Natural killer cell (primary cell): ENCODE data around the gene POLR1D. TPM values are rescaled to one million over a fixed set of nuclear protein-coding genes. Genes with fewer than 3 reads are reported as not detected.

ENCODE experiments used
- ATAC-seq, 3 donors: fragments of 150-1000 bp in 2 of 3; fragments of 200-7000 bp in 1 of 3; cut with Tn5 transposase; 1 replicate in 1 of 3; 2 replicates in 2 of 3; pipeline ENCODE4 v1.10.0; 2021; ENCODE audit warnings: mild to moderate bottlenecking in 2 of 3, moderate library complexity in 2 of 3
- DNase-seq, 2 donors: peaks; one replicate each; pipeline versions ENCODE4 v3.0.0 to v3.0.0-alpha.2; 2013 to 2021; ENCODE audit warnings: mixed read lengths in 1 of 2
- H3K27ac ChIP-seq: one replicate; pipeline ENCODE4 v1.5.1; 2013; ENCODE audit warnings: mild to moderate bottlenecking, low read length
- H3K27me3 ChIP-seq: one replicate; pipeline ENCODE4 v1.6.1; 2013; ENCODE audit warnings: low read length; ENCODE audit not compliant: control insufficient read depth, insufficient read depth
- H3K36me3 ChIP-seq: one replicate; pipeline ENCODE4 v1.6.1; 2013; ENCODE audit warnings: low read length; ENCODE audit not compliant: control insufficient read depth, insufficient read depth
- H3K4me1 ChIP-seq: one replicate; pipeline ENCODE4 v1.6.1; 2013; ENCODE audit warnings: low read length; ENCODE audit not compliant: control insufficient read depth, insufficient read depth
- H3K4me3 ChIP-seq: one replicate; pipeline ENCODE4 v1.5.1; 2013; ENCODE audit warnings: low read length
- H3K9me3 ChIP-seq: one replicate; pipeline ENCODE4 v1.6.1; 2013; ENCODE audit warnings: low read length; ENCODE audit not compliant: control insufficient read depth, insufficient read depth
- H3K27ac Mint-ChIP-seq, 2 donors: one replicate each; pipeline ENCODE4 v1.8.0; 2022; ENCODE audit warnings: mild to moderate bottlenecking in 2 of 2, mixed read lengths in 2 of 2, moderate library complexity in 1 of 2
- H3K27me3 Mint-ChIP-seq, 2 donors: one replicate each; pipeline ENCODE4 v1.8.0; 2022; ENCODE audit warnings: low read depth in 2 of 2, mixed read lengths in 2 of 2
- H3K36me3 Mint-ChIP-seq: one replicate; pipeline ENCODE4 v1.8.0; 2022; ENCODE audit warnings: mixed read lengths
- H3K4me1 Mint-ChIP-seq, 2 donors: one replicate each; pipeline ENCODE4 v1.8.0; 2022; ENCODE audit warnings: mixed read lengths in 2 of 2
- H3K4me3 Mint-ChIP-seq: one replicate; pipeline ENCODE4 v1.8.0; 2022; ENCODE audit warnings: mild to moderate bottlenecking, moderate library complexity, mixed read lengths
- H3K9me3 Mint-ChIP-seq, 2 donors: one replicate each; pipeline ENCODE4 v1.8.0; 2022; ENCODE audit warnings: mixed read lengths in 2 of 2
- CTCF ChIP-seq: fragments of 200-600 bp; IDR thresholded peaks from one replicate; pipeline ENCODE4 v1.8.0; 2022; ENCODE audit warnings: antibody characterized with exemption
- WGBS: methylation state at CpG from one replicate; pipeline ENCODE4 v1.1.7; 2013; ENCODE audit warnings: missing lambda C conversion rate; ENCODE audit not compliant: insufficient coverage; 5-methylcytosine and 5-hydroxymethylcytosine counted together
- intact Hi-C: fragments of 100-400 bp; cut with micrococcal nuclease; formaldehyde crosslinking; loops from one replicate; pipeline ENCODE4 v1.14.2; 2022
- total RNA-seq, 4 donors: library from RNA; stranded (reverse); fragments of 120-200 nt in 1 of 4; gene quantifications; one replicate each; pipeline versions ENCODE4 v1.2.3 to v1.2.4, GENCODE V29; 2013 to 2022

POLR1D gene
- total RNA-seq, 3 donors from 2014 or later (not counting 1 experiment from before 2014, with no cell fraction given) = 109 to 132 (median 116) TPM

GRCh38 chr13:27619093-27619727 lies 2.5 kb upstream of the POLR1D start:
- Histone ChIP-seq H3K9me3 (no peaks in the 10 kb centered on the region), H3K36me3 (peaks cover 9% of the 10 kb centered on the region), H3K27ac (no peak overlapping the region), H3K27me3 (no peaks in the 10 kb centered on the region), H3K4me1 (peaks cover 27% of the 10 kb centered on the region), H3K4me3 (peak overlapping the region; percentile 96)
- WGBS = 47% methylated on average over 9 of the region's 10 CpGs
- H3K4me1 Mint-ChIP-seq = peaks cover 38 to 64% of the 10 kb centered on the region in 2 donors
- H3K27ac Mint-ChIP-seq = peak overlapping the region; percentile 80 to 92
- intact Hi-C loops = no loop called here
- ATAC-seq = no peak
- no peaks in the 10 kb centered on the region for H3K27me3 Mint-ChIP-seq
- H3K4me3 Mint-ChIP-seq = peak overlapping the region; percentile 91
- H3K9me3 Mint-ChIP-seq = no peaks in the 10 kb centered on the region
- no peak for TF ChIP-seq CTCF
- H3K36me3 Mint-ChIP-seq = no peaks in the 10 kb centered on the region
- DNase-seq = no peak

GRCh38 chr13:27619728-27620376 lies 1.8 kb upstream of the POLR1D start:
- peaks cover 39 to 65% of the 10 kb centered on the region in 2 donors for H3K4me1 Mint-ChIP-seq

GRCh38 chr13:27620377-27621115 lies 1.1 kb upstream of the POLR1D start, which contains the start of gene LNX2:
TSS of gene LNX2 (minus strand) at chr13:27620529. CDS start at chr13:27581703, 38,826 bp downstream.
- peaks cover 46 to 69% of the 10 kb centered on the region in 2 donors for H3K4me1 Mint-ChIP-seq
- no peaks in the 10 kb centered on the region for H3K9me3 Mint-ChIP-seq
- H3K36me3 Mint-ChIP-seq = no peaks in the 10 kb centered on the region
- peaks cover 27% of the 10 kb centered on the region for H3K4me1 ChIP-seq
- DNase-seq (peak; percentile 96 to 98), ATAC-seq (peak; percentile 85 to 97 (median 87))
- no peaks in the 10 kb centered on the region for H3K27me3 ChIP-seq
- H3K27ac ChIP-seq = peak within 1 kb of the TSS; percentile 97
- intact Hi-C loops = loop anchor here (1.0 to 5.0 kb wide), 5 partner anchors 60 to 448 kb away; partner anchors contain the start of genes MTIF3, RPL21 and USP12
- under 1% methylated on average over 79 of the region's 79 CpGs for WGBS
- no peaks in the 10 kb centered on the region for H3K9me3 ChIP-seq
- no peaks in the 10 kb centered on the region for H3K27me3 Mint-ChIP-seq
- no peak for TF ChIP-seq CTCF
- H3K27ac Mint-ChIP-seq = peak within 1 kb of the TSS; percentile 86 to 92
- H3K4me3 ChIP-seq = peak within 1 kb of the TSS; percentile 96
- H3K4me3 Mint-ChIP-seq = peak within 1 kb of the TSS; percentile 91
- peaks cover 10% of the 10 kb centered on the region for H3K36me3 ChIP-seq

More at GRCh38 chr13:27619728-27620376, 1.8 kb upstream of the POLR1D start:
- Histone ChIP-seq H3K4me1 (peaks cover 27% of the 10 kb centered on the region), H3K9me3 (no peaks in the 10 kb centered on the region), H3K36me3 (peaks cover 10% of the 10 kb centered on the region), H3K4me3 (peak overlapping the region; percentile 96), H3K27ac (peak overlapping the region; percentile 31), H3K27me3 (no peaks in the 10 kb centered on the region)
- DNase-seq (peak in 1 of 2 donors; percentile 67), ATAC-seq (peak; percentile 16 to 43 (median 33))
- Mint-ChIP-seq H3K27ac (peak overlapping the region; percentile 86 to 92), H3K36me3 (no peaks in the 10 kb centered on the region), H3K9me3 (no peaks in the 10 kb centered on the region), H3K4me3 (peak overlapping the region; percentile 91), H3K27me3 (no peaks in the 10 kb centered on the region)
- intact Hi-C loops = loop anchor here (1.0 to 5.0 kb wide), 4 partner anchors 60 to 448 kb away; partner anchors contain the start of genes RPL21 and USP12
- WGBS = under 1% methylated on average over 45 of the region's 47 CpGs
- no peak for TF ChIP-seq CTCF
